Uterine smooth muscle cell (primary cell): ENCODE data around the gene SPRYD4. TPM values are rescaled to one million over a fixed set of nuclear protein-coding genes. Genes with fewer than 3 reads are reported as not detected.

Experiments
- total RNA-seq: library from RNA; depleted of rRNA; stranded (reverse); fragments of >200 nt; gene quantifications from 2 replicates; pipeline ENCODE4 v1.2.3, GENCODE V29; 2014

SPRYD4 gene
- total RNA-seq: 1.5 and 1.7 TPM in 2 replicates

DNA sequence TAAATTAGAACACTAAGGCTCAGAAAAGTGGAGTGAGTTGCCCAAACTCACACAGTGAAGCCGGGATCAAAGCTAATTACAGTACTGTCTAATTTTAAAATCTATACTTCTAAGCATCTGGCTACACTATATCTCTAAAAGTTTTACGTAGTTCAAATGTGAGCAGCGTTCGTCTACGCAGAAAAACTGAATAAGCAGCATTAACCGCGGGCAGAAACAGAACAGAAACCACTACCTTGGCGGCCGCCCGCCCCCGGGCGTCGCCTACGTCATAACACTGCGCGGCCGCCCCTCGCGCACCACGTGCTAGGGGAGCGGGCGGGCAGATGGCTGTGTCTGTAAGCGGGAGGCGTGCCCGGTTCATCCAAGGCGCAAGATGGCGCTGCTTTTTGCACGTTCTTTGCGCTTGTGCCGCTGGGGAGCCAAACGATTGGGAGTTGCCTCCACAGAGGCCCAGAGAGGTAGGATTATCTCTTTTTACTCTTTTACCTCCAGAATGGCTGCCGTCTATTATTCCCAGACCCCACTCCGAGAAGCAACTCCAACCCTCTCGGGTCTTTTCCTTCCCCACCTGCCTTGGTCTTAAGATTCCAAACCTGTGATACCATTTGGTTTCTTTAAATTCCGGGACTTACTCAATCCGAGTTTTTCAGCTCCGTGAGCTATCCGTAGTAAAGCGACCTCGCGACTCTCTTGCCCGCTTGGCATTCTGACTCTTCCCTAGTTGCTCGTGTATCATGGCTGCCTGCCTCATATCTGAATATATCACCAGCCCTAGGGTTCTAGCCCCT, at the start of gene SPRYD4:
Gene SPRYD4 (plus strand): TSS at position 363 of the 791 bp plus-strand sequence. CDS start 14 bp downstream, at position 377.

DNA sequence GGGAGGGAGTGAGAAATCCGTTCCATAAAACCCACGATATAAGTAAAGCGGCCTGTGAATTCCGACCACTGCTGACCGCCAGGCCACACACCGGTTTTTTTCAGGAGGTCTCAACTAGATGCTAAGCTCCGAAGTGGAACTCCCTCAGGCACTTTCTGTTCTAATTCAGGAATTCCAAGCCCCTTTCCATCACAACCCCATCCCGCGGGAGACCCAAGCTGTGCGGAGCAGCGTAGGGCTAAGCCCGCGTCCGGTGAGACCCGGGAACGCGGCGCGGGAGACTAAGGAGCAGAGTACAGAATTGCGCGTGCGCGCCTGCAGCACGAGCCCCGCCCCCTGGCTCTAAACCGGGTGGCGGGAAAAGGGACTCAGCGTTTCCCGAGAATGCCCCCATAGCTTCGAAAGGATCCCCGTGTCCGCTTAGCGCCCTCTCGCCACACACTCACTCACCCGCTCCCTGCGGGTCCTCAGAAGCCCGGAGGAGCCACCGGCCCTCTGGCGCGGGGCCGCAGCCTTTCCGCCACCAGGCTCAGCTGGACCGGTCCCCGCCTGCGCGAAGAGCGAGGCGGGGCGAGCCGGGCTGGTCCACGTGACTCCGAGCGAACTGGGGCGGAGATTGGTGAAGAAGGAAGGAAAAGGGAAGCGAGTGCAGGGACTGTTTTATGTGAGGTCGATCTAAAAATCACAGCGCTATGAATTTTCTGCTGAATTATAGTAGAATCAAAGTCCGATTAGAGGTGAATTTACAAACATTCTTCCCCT, 19.3 kb upstream of the SPRYD4 start, which contains the start of gene TIMELESS:
Gene TIMELESS (minus strand): TSS at position 567 of the 762 bp plus-strand sequence. CDS start 15,256 bp downstream, outside the sequence.

DNA sequence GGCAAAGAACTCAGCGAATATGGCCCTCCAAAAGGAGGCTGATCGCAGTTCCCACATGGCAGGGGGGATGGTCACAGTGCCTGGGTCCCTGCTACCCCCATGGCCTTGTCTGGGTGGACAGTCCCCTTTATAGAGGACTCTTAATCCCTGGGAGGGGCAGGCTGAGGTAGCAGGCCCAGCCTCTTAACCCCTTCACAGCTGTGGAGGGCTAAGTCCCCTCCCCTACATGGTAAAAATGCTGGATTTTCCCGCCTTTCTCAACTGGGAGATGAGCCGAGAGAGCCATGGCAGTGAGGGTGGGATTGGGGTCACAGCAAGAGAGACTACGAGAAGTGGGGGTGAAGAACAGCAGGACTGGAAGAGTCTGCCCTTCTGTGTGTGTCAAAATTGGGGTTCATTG, 13.8 kb upstream of the SPRYD4 start, which contains the start of gene MIP:
Gene MIP (minus strand): TSS at position 101 of the 400 bp plus-strand sequence. CDS start 44 bp downstream, at position 57.

DNA sequence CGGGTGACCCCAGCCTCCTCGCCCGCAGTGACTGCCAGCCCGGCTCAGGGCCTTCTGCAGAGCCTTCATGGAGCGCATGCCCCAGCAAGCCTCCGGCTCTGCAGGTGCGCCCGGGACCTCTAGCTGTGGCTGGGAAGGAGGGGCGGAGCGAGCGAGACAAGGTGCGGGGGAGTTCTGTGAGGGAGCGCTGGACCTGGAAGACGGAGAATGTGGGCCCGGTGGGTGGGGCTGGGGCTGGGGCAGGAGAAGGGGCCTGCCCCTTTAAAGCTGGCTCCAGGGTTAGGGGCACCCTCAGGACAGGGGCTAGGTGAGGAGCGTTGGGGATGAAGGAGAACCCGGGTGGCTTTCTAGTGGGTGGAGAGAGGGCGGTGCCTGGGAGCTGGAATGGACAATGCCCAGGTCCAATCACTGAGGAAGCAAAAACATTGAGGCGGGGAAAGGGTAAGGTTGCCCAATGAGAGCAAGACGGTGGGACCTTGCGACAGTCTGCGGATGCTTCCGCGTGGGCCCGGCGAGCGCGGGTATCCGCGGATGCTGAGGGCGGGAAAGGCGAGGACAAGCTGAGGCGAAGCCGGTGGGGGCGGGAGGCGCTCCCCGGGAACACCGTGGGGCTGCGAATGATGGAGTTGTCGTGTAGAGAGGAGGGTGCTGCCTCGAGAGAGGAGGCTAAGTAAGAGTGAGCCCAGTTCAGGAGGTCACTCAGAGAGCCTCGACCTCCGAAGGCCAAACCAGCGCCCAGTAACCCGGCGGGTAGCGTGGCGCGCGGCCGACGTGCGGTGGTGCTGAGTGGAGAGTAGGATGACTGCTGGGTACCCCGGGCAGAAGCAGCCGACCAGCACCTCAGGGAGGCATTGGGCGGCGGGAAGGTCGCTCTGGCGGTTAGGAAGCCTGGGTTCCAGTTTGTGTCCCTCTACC, 19.9 kb downstream of the SPRYD4 start, which contains the start of gene GLS2:
Gene GLS2 (minus strand): TSS at position 121 of the 915 bp plus-strand sequence. CDS start 43 bp downstream, at position 78.

DNA sequence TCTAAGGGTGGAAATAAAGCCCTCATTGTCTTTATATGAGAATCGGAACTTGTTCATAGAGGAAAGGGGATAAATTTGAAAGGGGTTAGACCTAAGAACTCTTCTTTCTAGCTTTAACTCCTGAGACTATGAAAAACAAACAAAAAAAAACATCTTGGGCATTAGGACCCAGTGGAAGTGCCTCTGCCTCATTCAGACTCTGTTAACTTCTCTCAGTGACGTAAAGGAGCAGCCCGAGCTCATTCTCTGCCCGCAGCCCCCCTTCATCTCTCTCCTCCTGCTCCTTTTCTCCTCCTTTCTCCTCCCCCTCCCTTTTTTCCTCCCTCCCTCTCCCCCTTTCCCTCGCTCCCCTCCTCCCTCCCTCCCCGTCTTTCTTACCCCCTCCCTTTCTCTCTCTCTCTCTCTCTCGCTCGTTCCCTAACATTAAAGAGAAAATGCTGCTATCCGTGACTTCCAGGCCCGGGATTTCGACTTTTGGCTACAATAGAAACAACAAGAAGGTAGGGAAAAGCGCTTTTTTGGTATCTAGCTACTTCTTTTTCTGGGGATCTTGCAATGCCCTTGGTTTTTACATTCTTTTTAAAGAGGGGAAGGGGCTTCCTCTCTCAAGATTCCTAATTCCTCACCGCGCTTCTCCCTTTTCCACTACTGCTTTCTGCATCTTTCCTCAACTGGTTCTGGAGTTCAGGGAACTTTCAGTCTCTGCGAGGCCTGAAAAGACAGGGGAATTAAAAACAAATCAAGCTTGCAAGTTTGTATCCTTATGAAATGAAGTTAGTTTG, 53.4 kb downstream of the SPRYD4 start, which contains the start of gene RBMS2:
Gene RBMS2 (plus strand): TSS at position 231 of the 782 bp plus-strand sequence. CDS start 204 bp downstream, at position 435.

Other genes with a start within 250 kb of the SPRYD4 start
- gene RNF41, start 246.7 kb upstream of the SPRYD4 start, total RNA-seq: 117 and 180 TPM in 2 replicates
- gene NABP2, start 244.2 kb upstream of the SPRYD4 start, total RNA-seq: 19.0 and 34.4 TPM in 2 replicates
- gene SLC39A5, start 238.5 kb upstream of the SPRYD4 start, total RNA-seq: 1.00 TPM in 1 of 2 replicates, not detected in the other
- 18.0 and 21.7 TPM in 2 replicates for gene ANKRD52, start 210.2 kb upstream of the SPRYD4 start, total RNA-seq
- 6.2 and 7.4 TPM in 2 replicates for gene COQ10A, start 201.6 kb upstream of the SPRYD4 start, total RNA-seq
- 68.9 and 122 TPM in 2 replicates for gene CS, start 168.2 kb upstream of the SPRYD4 start, total RNA-seq
- 87.5 and 89.6 TPM in 2 replicates for gene CNPY2, start 152.6 kb upstream of the SPRYD4 start, total RNA-seq
- gene PAN2, start 134.6 kb upstream of the SPRYD4 start, total RNA-seq: 22.6 and 25.4 TPM in 2 replicates
- gene IL23A, start 129.7 kb upstream of the SPRYD4 start, total RNA-seq: 0.22 TPM in 1 of 2 replicates, not detected in the other
- gene STAT2, start 108.5 kb upstream of the SPRYD4 start, total RNA-seq: 147 and 327 TPM in 2 replicates
- not detected in 2 replicates for gene APOF, start 105.7 kb upstream of the SPRYD4 start, total RNA-seq
- 12.1 and 31.5 TPM in 2 replicates for gene TIMELESS, start 19.2 kb upstream of the SPRYD4 start, total RNA-seq
- gene MIP, start 13.9 kb upstream of the SPRYD4 start, total RNA-seq: not detected in 2 replicates
- gene GLS2, start 19.6 kb downstream of the SPRYD4 start, total RNA-seq: 0.22 and 0.25 TPM in 2 replicates
- gene RBMS2, start 53.2 kb downstream of the SPRYD4 start, total RNA-seq: 6.8 and 8.6 TPM in 2 replicates
- 20.2 and 20.9 TPM in 2 replicates for gene BAZ2A, start 161.7 kb downstream of the SPRYD4 start, total RNA-seq
- gene ATP5F1B, start 177.4 kb downstream of the SPRYD4 start, total RNA-seq: 483 and 651 TPM in 2 replicates
- gene PTGES3, start 219.7 kb downstream of the SPRYD4 start, total RNA-seq: 68.5 and 104 TPM in 2 replicates